HepG2 (cell line): ENCODE measurements around the gene STX1B. TPM values are rescaled to one million over a fixed set of nuclear protein-coding genes. Genes with fewer than 3 reads are reported as not detected.

Experiments used
- BRCA1 ChIP-seq: sonication (generic); formaldehyde crosslinking; IDR thresholded peaks from 2 replicates; pipeline ENCODE4 v1.4.0; 2020; ENCODE audit warnings: missing genetic modification reagents
- CAMTA2 ChIP-seq: sonication (generic); formaldehyde crosslinking; IDR thresholded peaks from 2 replicates; pipeline ENCODE4 v1.4.0; 2020; ENCODE audit warnings: mild to moderate bottlenecking, missing genetic modification reagents, borderline replicate concordance
- FLYWCH1 ChIP-seq: sonication (generic); formaldehyde crosslinking; IDR thresholded peaks from 2 replicates; pipeline ENCODE4 v1.8.1; 2023; ENCODE audit warnings: mild to moderate bottlenecking, missing genetic modification reagents
- HDAC2 ChIP-seq: sonication (generic); formaldehyde crosslinking; IDR thresholded peaks from 2 replicates; pipeline ENCODE4 v1.4.0; 2020; ENCODE audit warnings: missing genetic modification reagents
- IRX3 ChIP-seq: sonication (generic); formaldehyde crosslinking; IDR thresholded peaks from 2 replicates; pipeline ENCODE4 v1.8.1; 2023; ENCODE audit warnings: mild to moderate bottlenecking, low read depth, missing genetic modification reagents, borderline replicate concordance
- SRY ChIP-seq: sonication (generic); formaldehyde crosslinking; IDR thresholded peaks from 2 replicates; pipeline ENCODE4 v1.8.0; 2022; ENCODE audit warnings: mild to moderate bottlenecking, missing genetic modification reagents
- STAG1 ChIP-seq: sonication (generic); formaldehyde crosslinking; IDR thresholded peaks from 2 replicates; pipeline ENCODE4 v1.4.0; 2020; ENCODE audit warnings: missing genetic modification reagents
- U2AF2 ChIP-seq: fragments of 200-400 bp; formaldehyde crosslinking; IDR thresholded peaks from 2 replicates; pipeline ENCODE4 v1.6.1; 2017; ENCODE audit warnings: low read depth, mild to moderate bottlenecking, low read length
- ZBTB3 ChIP-seq: sonication (generic); formaldehyde crosslinking; IDR thresholded peaks from 2 replicates; pipeline ENCODE4 v1.4.0; 2020; ENCODE audit warnings: low read depth, mild to moderate bottlenecking, moderate library complexity, missing genetic modification reagents, borderline replicate concordance
- ZBTB42 ChIP-seq: sonication (generic); formaldehyde crosslinking; IDR thresholded peaks from 2 replicates; pipeline ENCODE4 v1.5.0; 2020; ENCODE audit warnings: mild to moderate bottlenecking, missing genetic modification reagents
- ZC3H4 ChIP-seq: sonication (generic); formaldehyde crosslinking; IDR thresholded peaks from 2 replicates; pipeline ENCODE4 v1.4.0; 2020; ENCODE audit warnings: missing genetic modification reagents, borderline replicate concordance
- ZEB1 ChIP-seq: IDR thresholded peaks from 2 replicates; pipeline ENCODE4 v1.6.1; 2012; ENCODE audit warnings: mild to moderate bottlenecking, low read depth, inconsistent platforms; ENCODE audit not compliant: insufficient replicate concordance
- ZNF337 ChIP-seq: sonication (generic); formaldehyde crosslinking; IDR thresholded peaks from 2 replicates; pipeline ENCODE4 v1.5.1; 2020; ENCODE audit warnings: missing genetic modification reagents, low read depth, mild to moderate bottlenecking, borderline replicate concordance
- ZNF354B ChIP-seq: sonication (generic); formaldehyde crosslinking; IDR thresholded peaks from 2 replicates; pipeline ENCODE4 v1.8.0; 2022; ENCODE audit warnings: mild to moderate bottlenecking, missing genetic modification reagents
- ZNF430 ChIP-seq: sonication (generic); formaldehyde crosslinking; IDR thresholded peaks from 2 replicates; pipeline ENCODE4 v1.9.0; 2021; ENCODE audit warnings: mild to moderate bottlenecking, missing genetic modification reagents
- ZNF547 ChIP-seq: sonication (generic); formaldehyde crosslinking; IDR thresholded peaks from 2 replicates; pipeline ENCODE4 v1.5.1; 2020; ENCODE audit warnings: mild to moderate bottlenecking, missing genetic modification reagents
- ZNF562 ChIP-seq: sonication (generic); formaldehyde crosslinking; IDR thresholded peaks from 2 replicates; pipeline ENCODE4 v1.8.0; 2022; ENCODE audit warnings: missing genetic modification reagents, borderline replicate concordance
- ZNF616 ChIP-seq: sonication (generic); formaldehyde crosslinking; IDR thresholded peaks from 2 replicates; pipeline ENCODE4 v1.5.0; 2020; ENCODE audit warnings: low read depth, mild to moderate bottlenecking, missing genetic modification reagents
- ZNF746 ChIP-seq: sonication (generic); formaldehyde crosslinking; IDR thresholded peaks from 2 replicates; pipeline ENCODE4 v1.8.0; 2022; ENCODE audit warnings: mild to moderate bottlenecking, missing genetic modification reagents
- polyA plus RNA-seq, 8 experiments: library from polyadenylated mRNA; depleted of rRNA in 3 of 8; stranded (reverse) in 7 of 8; unstranded in 1 of 8; fragments of >200 nt; fragmentation: Illumina TruSeq in 4 of 8; extraction: Trizol in 4 of 8; gene quantifications; 2 replicates each; pipeline versions ENCODE4 v1.2.1 to v1.2.3, GENCODE V29; 2011 to 2016; ENCODE audit warnings: low read depth in 4 of 8, missing spikeins in 1 of 8, mixed read lengths in 1 of 8; ENCODE audit not compliant: insufficient read depth in 1 of 8
- total RNA-seq, 5 experiments: library from RNA; depleted of rRNA; stranded (reverse); fragments of >200 nt; fragmentation: Illumina TruSeq; extraction: Trizol; gene quantifications; 2 replicates each; pipeline ENCODE4 v1.2.3, GENCODE V29; 2016; ENCODE audit warnings: low read depth in 1 of 5
- TF ChIP-seq, protein P1 (sequence below): sonication (generic); formaldehyde crosslinking; IDR thresholded peaks from 2 replicates; pipeline ENCODE4 v1.8.1; 2023; ENCODE audit warnings: mild to moderate bottlenecking, missing genetic modification reagents, borderline replicate concordance
- TF ChIP-seq, protein P2 (sequence below): sonication (generic); formaldehyde crosslinking; conservative IDR thresholded peaks from 2 replicates; pipeline ENCODE4 v1.4.0; 2020; ENCODE audit warnings: missing genetic modification reagents

The STX1B gene
- total and polyA plus RNA-seq, 2 of the 13 experiments (the other 11 are each of a cell fraction or from before 2014, with no cell fraction given), result 2.1 to 3.0 TPM

DNA sequence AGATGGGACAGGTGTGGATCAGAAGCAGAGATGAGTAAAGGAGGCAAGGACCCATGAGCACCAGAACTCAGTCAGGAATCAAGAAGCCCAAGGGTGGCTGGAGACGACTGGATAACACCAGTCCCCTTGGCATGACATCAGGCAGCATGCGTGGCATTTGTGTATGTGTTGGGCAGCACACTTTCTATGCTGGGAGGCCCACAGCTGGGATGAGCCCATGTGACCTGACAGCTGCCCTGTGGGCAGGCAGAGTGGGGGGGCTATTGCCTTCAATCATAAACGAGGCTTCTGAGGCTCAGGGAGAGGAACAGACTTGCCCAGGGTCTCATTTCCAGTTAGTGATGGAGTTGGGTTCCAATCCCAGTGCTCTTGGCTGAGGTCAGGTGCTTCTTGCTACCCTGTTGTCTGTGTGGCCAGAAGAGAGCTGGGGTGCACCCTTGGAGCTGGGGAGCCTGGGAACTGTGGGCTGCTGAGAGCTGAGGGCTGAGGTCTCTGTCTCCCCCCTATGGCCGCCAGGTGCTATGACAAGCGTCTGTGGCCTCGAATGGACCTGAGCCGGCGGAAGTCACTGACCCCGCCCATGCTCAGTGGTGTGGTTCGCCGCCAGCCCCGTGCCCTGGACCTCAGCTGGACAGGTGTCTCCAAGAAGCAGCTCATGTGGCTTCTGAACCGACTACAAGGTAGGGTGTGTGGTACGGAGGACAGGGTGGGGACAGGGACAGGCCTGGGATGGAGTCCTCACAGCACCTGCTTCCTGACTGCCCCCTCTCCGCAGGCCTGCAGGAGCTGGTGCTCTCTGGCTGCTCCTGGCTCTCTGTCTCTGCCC lies 68.6 kb downstream of the STX1B start (continued):
- TF ChIP-seq ZNF746 (CRISPR knock-in tag) (no peak), ZNF354B (CRISPR knock-in tag) (no peak), U2AF2 (no peak), ZNF547 (CRISPR knock-in tag) (no peak), HDAC2 (CRISPR knock-in tag) (no peak; the same call in 1 of the 2 replicates), CAMTA2 (CRISPR knock-in tag) (no peak), ZNF562 (CRISPR knock-in tag) (no peak), SRY (CRISPR knock-in tag) (no peak), ZC3H4 (CRISPR knock-in tag) (no peak), ZNF430 (no peak), IRX3 (CRISPR knock-in tag) (no peak), FLYWCH1 (CRISPR knock-in tag) (no peak), ZNF337 (CRISPR knock-in tag) (no peak), ZBTB42 (CRISPR knock-in tag) (no peak), BRCA1 (CRISPR knock-in tag) (no peak), ZBTB3 (CRISPR knock-in tag) (no peak), STAG1 (peak; percentile 91), ZNF616 (CRISPR knock-in tag) (no peak), ZEB1 (no peak)
- TF ChIP-seq, protein P1, sequence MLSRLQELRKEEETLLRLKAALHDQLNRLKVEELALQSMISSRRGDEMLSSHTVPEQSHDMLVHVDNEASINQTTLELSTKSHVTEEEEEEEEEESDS, result no peak; the same call in 1 of the 2 replicates
- TF ChIP-seq, protein P2, sequence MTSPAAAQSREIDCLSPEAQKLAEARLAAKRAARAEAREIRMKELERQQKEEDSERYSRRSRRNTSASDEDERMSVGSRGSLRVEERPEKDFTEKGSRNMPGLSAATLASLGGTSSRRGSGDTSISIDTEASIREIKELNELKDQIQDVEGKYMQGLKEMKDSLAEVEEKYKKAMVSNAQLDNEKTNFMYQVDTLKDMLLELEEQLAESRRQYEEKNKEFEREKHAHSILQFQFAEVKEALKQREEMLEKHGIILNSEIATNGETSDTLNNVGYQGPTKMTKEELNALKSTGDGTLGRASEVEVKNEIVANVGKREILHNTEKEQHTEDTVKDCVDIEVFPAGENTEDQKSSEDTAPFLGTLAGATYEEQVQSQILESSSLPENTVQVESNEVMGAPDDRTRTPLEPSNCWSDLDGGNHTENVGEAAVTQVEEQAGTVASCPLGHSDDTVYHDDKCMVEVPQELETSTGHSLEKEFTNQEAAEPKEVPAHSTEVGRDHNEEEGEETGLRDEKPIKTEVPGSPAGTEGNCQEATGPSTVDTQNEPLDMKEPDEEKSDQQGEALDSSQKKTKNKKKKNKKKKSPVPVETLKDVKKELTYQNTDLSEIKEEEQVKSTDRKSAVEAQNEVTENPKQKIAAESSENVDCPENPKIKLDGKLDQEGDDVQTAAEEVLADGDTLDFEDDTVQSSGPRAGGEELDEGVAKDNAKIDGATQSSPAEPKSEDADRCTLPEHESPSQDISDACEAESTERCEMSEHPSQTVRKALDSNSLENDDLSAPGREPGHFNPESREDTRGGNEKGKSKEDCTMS (CRISPR knock-in tag), result no peak
